Caco-2 (cell line): ENCODE data around the gene ATP13A5. TPM values are rescaled to one million over a fixed set of nuclear protein-coding genes. Genes with fewer than 3 reads are reported as not detected.

Experiments used
- BruUV-seq: library from RNA; stranded (reverse); fragments of 400-500 nt; replicated peaks from 2 replicates; lab custom pipeline; 2021; lab: Mats Ljungman, UMichigan
- CTCF ChIA-PET: fragments of 300-600 bp; sonication (Branson Sonifier 250); formaldehyde crosslinking; loops from one replicate; lab custom pipeline; 2022; ENCODE audit warnings: antibody characterized with exemption; lab: Charles Lee
- POLR2A ChIA-PET: fragments of 300-600 bp; sonication (Branson Sonifier 250); formaldehyde crosslinking; loops from one replicate; lab custom pipeline; 2022; ENCODE audit warnings: antibody characterized with exemption; lab: Charles Lee
- DNase-seq, 2 experiments: peaks; one replicate each; pipeline versions ENCODE4 v3.0.0 to v3.0.0-alpha.2; 2020 to 2022
- H3K27me3 ChIP-seq: replicated peaks from 2 replicates; pipeline ENCODE4 v1.6.0; 2011; ENCODE audit warnings: low read length; ENCODE audit not compliant: control insufficient read depth, insufficient read depth
- H3K36me3 ChIP-seq: 2 replicates; pipeline ENCODE4 v1.5.1; 2011; ENCODE audit warnings: low read length; ENCODE audit not compliant: control insufficient read depth, insufficient read depth
- H3K4me1 ChIP-seq: fragments of 250-450 bp; sonication (Bioruptor Pico); 2 replicates; pipeline ENCODE4 v1.5.1; 2020; ENCODE audit warnings: mild to moderate bottlenecking
- H3K4me3 ChIP-seq: 2 replicates; pipeline ENCODE4 v1.5.1; 2011; ENCODE audit warnings: low read depth, mild to moderate bottlenecking, control low read depth, low read length
- H3K9me3 ChIP-seq: fragments of 250-450 bp; sonication (Bioruptor Pico); 2 replicates; pipeline ENCODE4 v1.5.1; 2020; ENCODE audit warnings: mild to moderate bottlenecking, moderate library complexity
- H3K27ac Mint-ChIP-seq: one replicate; pipeline ENCODE4 v1.8.0; 2022; ENCODE audit warnings: mixed read lengths; ENCODE audit not compliant: unreplicated experiment
- H3K27me3 Mint-ChIP-seq: one replicate; pipeline ENCODE4 v1.8.0; 2022; ENCODE audit warnings: mixed read lengths; ENCODE audit not compliant: insufficient read depth, unreplicated experiment
- H3K36me3 Mint-ChIP-seq: one replicate; pipeline ENCODE4 v1.8.0; 2022; ENCODE audit warnings: mild to moderate bottlenecking, mixed read lengths; ENCODE audit not compliant: insufficient read depth, unreplicated experiment
- H3K4me1 Mint-ChIP-seq: one replicate; pipeline ENCODE4 v1.8.0; 2022; ENCODE audit warnings: low read depth, mixed read lengths; ENCODE audit not compliant: unreplicated experiment
- H3K4me3 Mint-ChIP-seq: one replicate; pipeline ENCODE4 v1.8.0; 2022; ENCODE audit warnings: mild to moderate bottlenecking, moderate library complexity, mixed read lengths; ENCODE audit not compliant: unreplicated experiment
- H3K9me3 Mint-ChIP-seq: one replicate; pipeline ENCODE4 v1.8.0; 2022; ENCODE audit warnings: mixed read lengths; ENCODE audit not compliant: unreplicated experiment
- intact Hi-C: fragments of 100-400 bp; cut with micrococcal nuclease; formaldehyde crosslinking; loops from one replicate; pipeline ENCODE4 v1.10.0; 2022; ENCODE audit not compliant: unreplicated experiment
- total RNA-seq: library from RNA; stranded (reverse); gene quantifications from 2 replicates; pipeline ENCODE4 v1.2.3, GENCODE V29; 2022
- TF ChIP-seq, protein P1 (sequence below), 2 experiments: fragments of 200-600 bp in 1 of 2; IDR thresholded peaks; 1 replicate in 1 of 2; 2 replicates in 1 of 2; pipeline versions ENCODE4 v1.5.1 to v1.8.0; 2011 to 2022; ENCODE audit warnings: antibody characterized with exemption in 1 of 2, control low read depth in 1 of 2, inconsistent platforms in 1 of 2, low read depth in 1 of 2, low read length in 1 of 2, mild to moderate bottlenecking in 1 of 2, moderate library complexity in 1 of 2; ENCODE audit not compliant: insufficient read depth in 1 of 2, severe bottlenecking in 1 of 2, unreplicated experiment in 1 of 2

The ATP13A5 gene
- total RNA-seq, 1 experiment from 2014 or later: not detected

DNA sequence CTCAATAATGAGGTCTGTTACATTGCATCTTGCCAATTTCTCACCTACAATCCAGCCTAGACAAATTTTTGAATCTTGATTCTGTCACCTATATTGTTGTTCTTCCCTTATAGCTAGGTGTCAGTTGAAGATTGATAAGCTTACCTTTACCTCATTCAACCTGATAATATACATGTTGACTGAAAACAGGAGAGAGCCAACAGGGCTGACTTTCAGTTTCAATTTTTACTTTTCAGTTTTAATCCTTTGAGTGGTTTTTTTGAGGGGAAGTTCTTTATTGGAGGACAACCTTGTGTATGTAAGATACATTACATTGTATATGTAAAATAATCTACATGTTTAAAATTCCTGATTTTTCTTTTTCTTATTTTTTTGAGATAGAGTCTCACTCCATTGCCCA, 5.8 kb downstream of the ATP13A5 start:
- POLR2A ChIA-PET: no interaction called here

DNA sequence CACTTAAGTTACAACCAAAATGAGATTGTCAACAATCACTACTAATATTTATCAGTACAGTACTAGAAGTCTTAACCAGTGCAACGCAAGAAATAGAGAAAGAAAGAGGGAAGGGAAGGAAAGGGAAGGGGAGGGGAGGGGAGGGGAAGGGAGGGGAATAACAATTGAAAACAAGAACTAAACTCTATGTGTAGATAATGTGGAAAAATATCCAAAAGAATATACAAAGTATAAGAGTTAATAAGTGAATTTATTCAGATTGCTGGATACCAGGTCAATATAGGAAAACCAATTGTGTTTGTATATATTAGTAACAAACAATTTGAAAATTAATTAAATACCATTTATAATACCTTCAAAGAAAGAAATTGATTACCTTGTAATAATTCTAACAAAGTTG, 10.7 kb downstream of the ATP13A5 start:
- Histone ChIP-seq H3K27me3 (no peaks in the 10 kb centered on the region; the same call in 1 of the 2 replicates), H3K4me1 (no peaks in the 10 kb centered on the region), H3K4me3 (no peak overlapping the region), H3K36me3 (no peaks in the 10 kb centered on the region), H3K9me3 (no peaks in the 10 kb centered on the region)
- CTCF ChIA-PET: no interaction called here
- no peak overlapping the region for H3K27ac Mint-ChIP-seq
- intact Hi-C loops: no loop called here
- DNase-seq: no peak
- no peaks in the 10 kb centered on the region for H3K4me1 Mint-ChIP-seq
- no peaks in the 10 kb centered on the region for H3K9me3 Mint-ChIP-seq
- no peaks in the 10 kb centered on the region for H3K36me3 Mint-ChIP-seq
- TF ChIP-seq, protein P1, sequence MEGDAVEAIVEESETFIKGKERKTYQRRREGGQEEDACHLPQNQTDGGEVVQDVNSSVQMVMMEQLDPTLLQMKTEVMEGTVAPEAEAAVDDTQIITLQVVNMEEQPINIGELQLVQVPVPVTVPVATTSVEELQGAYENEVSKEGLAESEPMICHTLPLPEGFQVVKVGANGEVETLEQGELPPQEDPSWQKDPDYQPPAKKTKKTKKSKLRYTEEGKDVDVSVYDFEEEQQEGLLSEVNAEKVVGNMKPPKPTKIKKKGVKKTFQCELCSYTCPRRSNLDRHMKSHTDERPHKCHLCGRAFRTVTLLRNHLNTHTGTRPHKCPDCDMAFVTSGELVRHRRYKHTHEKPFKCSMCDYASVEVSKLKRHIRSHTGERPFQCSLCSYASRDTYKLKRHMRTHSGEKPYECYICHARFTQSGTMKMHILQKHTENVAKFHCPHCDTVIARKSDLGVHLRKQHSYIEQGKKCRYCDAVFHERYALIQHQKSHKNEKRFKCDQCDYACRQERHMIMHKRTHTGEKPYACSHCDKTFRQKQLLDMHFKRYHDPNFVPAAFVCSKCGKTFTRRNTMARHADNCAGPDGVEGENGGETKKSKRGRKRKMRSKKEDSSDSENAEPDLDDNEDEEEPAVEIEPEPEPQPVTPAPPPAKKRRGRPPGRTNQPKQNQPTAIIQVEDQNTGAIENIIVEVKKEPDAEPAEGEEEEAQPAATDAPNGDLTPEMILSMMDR (IDR thresholded peaks at IDR 0.05; ENCODE audit: insufficient read depth in 1 of 2, low read depth in 1 of 2, low read length in 1 of 2, severe bottlenecking in 1 of 2, unreplicated experiment in 1 of 2): no peak
- peaks cover 6% of the 10 kb centered on the region for H3K27me3 Mint-ChIP-seq
- no peak overlapping the region for H3K4me3 Mint-ChIP-seq
- POLR2A ChIA-PET: no interaction called here
- BruUV-seq: no TSS peak

More for the DNA sequence above, 5.8 kb downstream of the ATP13A5 start:
- H3K4me1 ChIP-seq: no peaks in the 10 kb centered on the region
- no peaks in the 10 kb centered on the region for H3K36me3 ChIP-seq
- BruUV-seq: no TSS peak
- Mint-ChIP-seq H3K27ac (no peak overlapping the region), H3K36me3 (no peaks in the 10 kb centered on the region), H3K4me1 (no peaks in the 10 kb centered on the region), H3K4me3 (no peak overlapping the region), H3K27me3 (peaks cover 3% of the 10 kb centered on the region), H3K9me3 (no peaks in the 10 kb centered on the region)
- CTCF ChIA-PET: no interaction called here
- H3K9me3 ChIP-seq: no peaks in the 10 kb centered on the region
- DNase-seq: no peak
- H3K27me3 ChIP-seq: no peaks in the 10 kb centered on the region
- H3K4me3 ChIP-seq: no peak overlapping the region
- TF ChIP-seq, protein P1 (IDR thresholded peaks at IDR 0.05; ENCODE audit: insufficient read depth in 1 of 2, low read depth in 1 of 2, low read length in 1 of 2, severe bottlenecking in 1 of 2, unreplicated experiment in 1 of 2): no peak
- intact Hi-C loops: no loop called here

DNA sequence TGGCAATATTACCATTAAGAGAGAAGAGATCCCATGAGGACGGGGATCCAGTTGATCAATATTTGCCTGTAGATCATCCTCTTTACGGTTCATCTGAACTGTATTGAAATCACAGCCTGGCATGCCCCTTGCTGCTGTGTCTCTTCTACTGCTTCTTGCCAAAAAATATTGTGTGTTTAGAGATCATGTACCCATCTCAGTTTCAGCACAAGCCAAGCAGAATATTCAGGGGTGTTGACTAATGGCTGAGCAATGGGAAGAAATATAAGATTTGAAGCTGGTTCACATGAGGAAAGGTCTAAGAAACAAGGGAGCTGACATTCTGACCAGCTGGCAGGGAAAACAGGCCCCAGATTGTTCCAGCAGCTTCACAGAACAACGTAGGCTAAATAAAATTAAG, 21.3 kb downstream of the ATP13A5 start:
- intact Hi-C loops: no loop called here
- Mint-ChIP-seq H3K27ac (no peak overlapping the region), H3K4me1 (no peaks in the 10 kb centered on the region), H3K4me3 (no peak overlapping the region), H3K27me3 (no peaks in the 10 kb centered on the region), H3K36me3 (no peaks in the 10 kb centered on the region), H3K9me3 (no peaks in the 10 kb centered on the region)
- no peaks in the 10 kb centered on the region for H3K36me3 ChIP-seq
- POLR2A ChIA-PET: no interaction called here
- TF ChIP-seq, protein P1 (IDR thresholded peaks at IDR 0.05; ENCODE audit: insufficient read depth in 1 of 2, low read depth in 1 of 2, low read length in 1 of 2, severe bottlenecking in 1 of 2, unreplicated experiment in 1 of 2): no peak
- no peak for DNase-seq
- no peaks in the 10 kb centered on the region for H3K9me3 ChIP-seq
- no peak overlapping the region for H3K4me3 ChIP-seq
- CTCF ChIA-PET: no interaction called here
- no peaks in the 10 kb centered on the region for H3K27me3 ChIP-seq
- BruUV-seq: no TSS peak
- H3K4me1 ChIP-seq: no peaks in the 10 kb centered on the region
